GM12878 (cell line): ENCODE data around the gene CCDC149. TPM values are rescaled to one million over a fixed set of nuclear protein-coding genes. Genes with fewer than 3 reads are reported as not detected.

Experiments used
- ATAC-seq: fragments of 200-7000 bp; cut with Tn5 transposase; 3 replicates; pipeline ENCODE4 v1.9.1; 2020; ENCODE audit warnings: mild to moderate bottlenecking, moderate library complexity
- BruUV-seq: library from RNA; stranded (reverse); fragments of 400-500 nt; replicated peaks from 2 replicates; lab custom pipeline; 2021; lab: Mats Ljungman, UMichigan
- CTCF ChIA-PET: fragments of 300-600 bp; sonication (Branson Sonifier 250); formaldehyde crosslinking; extraction: SDS; loops from one replicate; lab custom pipeline; 2021; ENCODE audit warnings: inconsistent platforms; lab: Yijun Ruan, JAX
- POLR2A ChIA-PET: fragments of 350-600 bp; formaldehyde crosslinking; extraction: SDS; loops from one replicate; lab custom pipeline; 2021; ENCODE audit warnings: inconsistent platforms; lab: Charles Lee
- RAD21 ChIA-PET: fragments of 300-600 bp; sonication (Branson Sonifier 250); formaldehyde crosslinking; loops from one replicate; lab custom pipeline; 2023; ENCODE audit warnings: antibody characterized with exemption; ENCODE audit not compliant: unreplicated experiment; lab: Charles Lee
- SMC1A ChIA-PET: fragments of 300-600 bp; sonication (Branson Sonifier 250); formaldehyde crosslinking; loops from one replicate; lab custom pipeline; 2023; ENCODE audit not compliant: unreplicated experiment, uncharacterized antibody; lab: Charles Lee
- DNase-seq: peaks from one replicate; pipeline ENCODE4 v3.0.0-alpha.2; 2011; ENCODE audit warnings: low read depth, low spot score
- FAIRE-seq: peaks from 3 replicates; lab custom pipeline; 2011; peaks lifted over from hg19 to GRCh38; lab: Jason Lieb, UNC
- H2AFZ ChIP-seq: 2 replicates; pipeline ENCODE4 v1.6.0; 2011; ENCODE audit warnings: low read depth, low read length, control low read depth; ENCODE audit not compliant: control insufficient read depth
- H3K27ac ChIP-seq: 2 replicates; pipeline ENCODE4 v1.5.1; 2011; ENCODE audit warnings: control low read depth; ENCODE audit not compliant: control insufficient read depth, insufficient read depth
- H3K27me3 ChIP-seq, 2 experiments: replicated peaks in 1 of 2; 2 replicates each; pipeline versions ENCODE4 v1.6.0 to v1.6.1; 2011; ENCODE audit warnings: low read length in 1 of 2; ENCODE audit not compliant: control insufficient read depth in 2 of 2, insufficient read depth in 2 of 2
- H3K36me3 ChIP-seq, 2 experiments: 2 replicates each; pipeline ENCODE4 v1.5.1; 2011; ENCODE audit warnings: low read length in 1 of 2; ENCODE audit not compliant: control insufficient read depth in 2 of 2, insufficient read depth in 2 of 2
- H3K4me1 ChIP-seq: 2 replicates; pipeline ENCODE4 v1.6.1; 2011; ENCODE audit warnings: mild to moderate bottlenecking, low read length, moderate library complexity, mixed read lengths; ENCODE audit not compliant: control insufficient read depth, insufficient read depth
- H3K4me2 ChIP-seq: 2 replicates; pipeline ENCODE4 v1.6.0; 2011; ENCODE audit warnings: control low read depth; ENCODE audit not compliant: control insufficient read depth, insufficient read depth
- H3K4me3 ChIP-seq: fragments of 200-600 bp; sonication (generic); 2 replicates; pipeline ENCODE4 v1.5.1; 2016
- H3K79me2 ChIP-seq: 2 replicates; pipeline ENCODE4 v1.6.0; 2011; ENCODE audit warnings: low read length; ENCODE audit not compliant: control insufficient read depth, insufficient read depth
- H3K9ac ChIP-seq: 2 replicates; pipeline ENCODE4 v1.8.0; 2011; ENCODE audit warnings: low read length, control low read depth, mixed read lengths; ENCODE audit not compliant: control insufficient read depth, insufficient read depth
- H3K9me3 ChIP-seq: replicated peaks from 3 replicates; pipeline ENCODE4 v1.5.1; 2011; ENCODE audit warnings: mild to moderate bottlenecking, low read length; ENCODE audit not compliant: control insufficient read depth, insufficient read depth
- H4K20me1 ChIP-seq: 2 replicates; pipeline ENCODE4 v1.6.0; 2011; ENCODE audit not compliant: control insufficient read depth, insufficient read depth
- CREM ChIP-seq: IDR thresholded peaks from 2 replicates; pipeline ENCODE4 v1.6.1; 2014; ENCODE audit warnings: antibody characterized with exemption, low read depth
- EP300 ChIP-seq, 2 experiments: fragments of 150-350 bp in 1 of 2; IDR thresholded peaks; 2 replicates each; pipeline ENCODE4 v1.6.1; 2011 to 2012; ENCODE audit warnings: low read depth in 2 of 2, low read length in 2 of 2, borderline replicate concordance in 1 of 2, improper control_type of control experiment in 1 of 2, inconsistent platforms in 1 of 2; ENCODE audit not compliant: control insufficient read depth in 1 of 2
- HDAC2 ChIP-seq: fragments of 200-600 bp; sonication (generic); IDR thresholded peaks from 2 replicates; pipeline ENCODE4 v1.6.1; 2017
- MLLT1 ChIP-seq: fragments of 450-650 bp; IDR thresholded peaks from 2 replicates; pipeline ENCODE4 v1.6.1; 2016; ENCODE audit warnings: mild to moderate bottlenecking
- PKNOX1 ChIP-seq: fragments of 450-650 bp; IDR thresholded peaks from 2 replicates; pipeline ENCODE4 v1.6.1; 2016; ENCODE audit warnings: mild to moderate bottlenecking
- STAT1 ChIP-seq: fragments of 450-650 bp; conservative IDR thresholded peaks from 2 replicates; pipeline ENCODE4 v1.6.1; 2014; ENCODE audit warnings: antibody characterized with exemption, mild to moderate bottlenecking
- TARDBP ChIP-seq: IDR thresholded peaks from 2 replicates; pipeline ENCODE4 v1.6.1; 2016; ENCODE audit warnings: borderline replicate concordance
- WGBS: methylation state at CpG from one replicate; pipeline ENCODE4 v1.1.6; 2016; ENCODE audit warnings: low lambda C conversion rate; ENCODE audit not compliant: insufficient replicate concordance, insufficient coverage; ENCODE audit errors: missing lambda C conversion rate; 5-methylcytosine and 5-hydroxymethylcytosine counted together
- in situ Hi-C: fragments of 300-500 bp; cut with MboI; formaldehyde crosslinking; loops from 9 replicates; pipeline ENCODE4 v1.14.3; 2018; ENCODE audit warnings: mixed read lengths
- intact Hi-C: fragments of 100-400 bp; cut with micrococcal nuclease; formaldehyde crosslinking; loops from one replicate; pipeline ENCODE4 v1.14.2; 2022; ENCODE audit not compliant: unreplicated experiment
- polyA plus RNA-seq, 11 experiments: library from polyadenylated mRNA; depleted of rRNA in 4 of 11; unstranded in 6 of 11; stranded (reverse) in 5 of 11; fragments of >200 nt; fragmentation: Nextera tagmentation in 4 of 11; fragmentation: Illumina TruSeq in 1 of 11; extraction: Ambion mirVana in 4 of 11; extraction: Trizol in 1 of 11; gene quantifications; 1 replicate in 1 of 11; 2 replicates in 10 of 11; pipeline versions ENCODE4 v1.2.1 to v1.2.3, GENCODE V29; 2011 to 2016; ENCODE audit warnings: inconsistent platforms in 2 of 11, missing spikeins in 2 of 11, low read depth in 1 of 11
- total RNA-seq, 4 experiments: library from RNA; depleted of rRNA in 3 of 4; stranded (reverse); fragments of >200 nt in 3 of 4; fragmentation: Illumina TruSeq in 1 of 4; extraction: Trizol in 1 of 4; gene quantifications; 2 replicates each; pipeline versions ENCODE4 v1.2.1 to v1.2.3, GENCODE V29; 2013 to 2021

CCDC149 gene
- total and polyA plus RNA-seq, 10 of the 15 experiments (the other 5 are each of a cell fraction or from before 2014, with no cell fraction given), result 0.03 to 0.04 (median 0.04) TPM; not detected in 7

GRCh38 chr4:24855741-24856140 is 57.1 kb downstream of the CCDC149 start:
- Histone ChIP-seq H3K9ac (no peak overlapping the region), H3K27ac (no peak overlapping the region), H3K27me3 (no peaks in the 10 kb centered on the region), H3K4me1 (peaks cover 11% of the 10 kb centered on the region), H3K36me3 (no peaks in the 10 kb centered on the region), H4K20me1 (no peaks in the 10 kb centered on the region), H3K4me3 (no peak overlapping the region), H3K9me3 (no peaks in the 10 kb centered on the region; the same call in 1 of the 3 replicates), H3K4me2 (no peak overlapping the region), H2AFZ (no peak overlapping the region), H3K79me2 (no peaks in the 10 kb centered on the region)
- no TSS peak for BruUV-seq
- RAD21 ChIA-PET, result no interaction called here
- SMC1A ChIA-PET, result no interaction called here
- no peak for FAIRE-seq
- TF ChIP-seq MLLT1 (no peak), TARDBP (no peak), HDAC2 (no peak), EP300 (IDR thresholded peaks at IDR 0.05; ENCODE audit: borderline replicate concordance in 1 of 2, control insufficient read depth in 1 of 2, low read depth in 2 of 2, low read length in 2 of 2) (no peak), PKNOX1 (no peak), CREM (no peak), STAT1 (no peak)
- intact Hi-C loops, result no loop called here
- in situ Hi-C loops, result no loop called here
- no peak for ATAC-seq
- CTCF ChIA-PET, result no interaction called here
- DNase-seq, result no peak
- POLR2A ChIA-PET, result no interaction called here
- 33% methylated on average over 2 of the region's 2 CpGs for WGBS
